Measurements from ENCODE around the gene LRRC61.
"Not testable (repeated sequence)": the region's sequence is repeated elsewhere in the genome, so short reads cannot be mapped to it uniquely, and the experiment has no call there.

LRRC61 gene

DNA sequence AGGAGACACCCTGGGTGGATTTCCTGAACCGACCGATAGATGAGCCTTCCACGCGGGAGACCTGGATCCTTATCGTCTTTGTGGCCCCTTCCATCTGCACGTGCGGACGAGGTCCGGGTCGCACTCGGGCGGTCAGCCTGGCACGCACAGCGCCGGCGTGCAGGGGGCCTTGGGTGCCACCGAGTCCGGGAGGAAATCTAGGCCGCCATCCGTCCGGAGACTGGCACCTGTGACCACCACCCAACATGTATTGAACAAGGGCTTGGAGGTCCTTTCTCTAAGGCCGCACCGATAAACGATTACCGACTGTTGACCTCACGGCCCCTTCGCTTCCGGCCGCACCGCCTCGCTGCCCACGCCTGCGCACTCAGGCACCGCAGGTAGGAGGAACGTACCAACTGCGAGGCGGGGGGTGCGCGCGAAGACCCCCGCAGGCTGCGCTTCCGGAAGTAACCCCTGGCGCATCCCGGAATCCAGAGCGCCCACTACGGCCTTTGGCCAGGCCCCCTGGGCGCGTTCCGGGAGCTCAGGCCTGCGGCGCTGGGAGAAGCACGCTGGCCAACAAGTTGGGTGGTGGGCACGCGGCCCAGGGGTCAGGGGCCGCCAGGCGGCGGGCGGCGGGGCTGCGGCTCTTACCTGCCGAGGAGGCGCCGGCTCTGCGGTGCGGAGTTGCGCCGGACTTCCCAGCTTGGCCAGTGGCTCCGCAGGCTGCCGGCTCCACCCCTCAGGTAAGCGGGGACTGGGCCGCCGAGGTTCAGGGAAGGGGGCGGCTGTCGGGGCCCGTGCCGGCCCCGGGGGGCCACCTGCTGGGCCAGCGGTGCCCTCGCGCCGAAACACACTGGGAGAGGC lies at the start of gene LRRC61, which contains the start of gene ACTR3C:
TSS of gene LRRC61 (plus strand) at position 523 of the 849 bp plus-strand sequence. CDS start 13,507 bp downstream, outside the sequence.
TSS of gene ACTR3C (minus strand) at position 713 of the 849 bp plus-strand sequence. CDS start 28,249 bp downstream, outside the sequence.
- no peak for DNase-seq

DNA sequence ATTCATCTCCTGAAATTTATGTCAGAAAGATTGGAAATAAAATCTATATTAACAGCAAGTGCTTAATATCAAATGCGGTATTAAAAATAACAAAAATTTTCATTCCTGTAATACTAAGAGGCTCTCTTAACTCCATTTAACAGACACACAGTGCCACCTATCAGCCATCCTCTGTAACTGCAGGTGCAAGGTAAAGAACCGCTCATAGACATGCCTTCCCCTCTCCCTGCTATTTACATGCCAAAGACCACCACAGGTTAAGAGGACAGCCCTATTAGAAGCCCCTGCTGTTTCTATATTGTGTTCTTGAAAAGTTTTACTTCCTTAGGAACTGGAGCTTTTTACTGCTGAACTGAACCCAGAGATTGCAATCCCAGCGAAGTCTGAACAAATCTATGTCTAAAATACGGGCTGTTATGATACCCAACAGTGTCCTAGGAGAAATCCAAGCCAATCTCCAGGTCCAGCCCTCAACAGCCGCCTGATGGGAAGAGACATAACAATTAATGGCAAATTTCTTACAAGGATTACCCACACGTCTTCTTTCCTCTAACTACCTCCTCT lies 46.9 kb upstream of the LRRC61 start:
- DNase-seq = not testable (repeated sequence)

DNA sequence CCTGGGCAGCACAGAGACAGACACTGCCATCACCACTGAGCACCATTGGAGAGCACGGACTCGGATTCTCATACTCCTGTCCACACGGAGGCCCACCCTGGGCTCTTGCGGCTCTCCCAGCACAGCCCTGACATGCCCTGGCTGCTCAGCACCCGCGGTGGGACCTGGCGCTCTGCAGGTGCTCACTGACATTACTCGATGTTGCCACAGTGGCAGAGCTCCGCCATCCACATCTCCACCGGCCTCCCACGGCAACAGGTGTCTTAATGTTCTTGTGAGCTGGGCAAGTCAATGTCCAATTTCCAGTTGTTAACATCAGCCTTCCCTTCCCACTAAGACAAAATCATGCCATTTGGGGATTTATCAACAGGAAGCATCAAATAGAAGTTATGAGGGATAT lies 44.8 kb upstream of the LRRC61 start:
- DNase-seq = not testable (repeated sequence)

DNA sequence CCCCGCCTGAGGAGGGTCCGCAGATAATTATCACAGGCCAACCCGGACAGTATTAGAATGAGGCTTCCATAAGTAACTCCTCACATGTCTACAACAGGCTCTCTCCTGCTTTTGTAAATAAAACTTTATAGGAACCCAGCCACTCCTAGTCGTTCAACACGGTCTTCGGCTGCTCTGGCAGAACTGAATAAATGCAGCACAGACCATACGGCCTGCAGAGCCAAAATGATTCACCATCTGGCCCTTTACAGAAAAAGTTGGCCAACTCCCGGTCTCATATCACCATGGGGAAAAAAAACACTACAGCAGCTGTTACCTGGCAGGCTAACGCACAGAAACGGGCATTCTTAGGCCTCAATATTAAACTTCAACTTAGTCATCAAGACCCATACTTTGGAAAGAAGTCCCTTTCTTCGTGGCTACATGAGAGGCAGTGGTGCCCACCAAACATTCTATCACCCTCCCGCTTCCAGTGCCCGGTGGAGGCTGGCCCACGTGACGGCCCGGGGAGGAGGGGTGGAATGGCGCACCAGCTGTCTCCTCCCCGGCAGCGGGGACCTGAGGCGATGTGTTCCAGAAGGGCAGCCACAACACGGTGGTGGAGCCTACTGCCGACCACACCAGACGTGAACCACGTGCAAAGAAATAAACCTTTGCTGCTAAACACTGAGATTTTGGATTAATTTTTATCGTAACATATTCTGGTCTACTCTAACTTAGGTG lies 41.3 kb upstream of the LRRC61 start:
- not testable (repeated sequence) for DNase-seq

GRCh38 chr7:150283111-150283510 lies 40.0 kb upstream of the LRRC61 start:
- DNase-seq = not testable (repeated sequence)

GRCh38 chr7:150283608-150284007 lies 39.5 kb upstream of the LRRC61 start:
- DNase-seq = not testable (repeated sequence)

GRCh38 chr7:150285849-150286754 lies 37.1 kb upstream of the LRRC61 start:
- DNase-seq = not testable (repeated sequence)

DNA sequence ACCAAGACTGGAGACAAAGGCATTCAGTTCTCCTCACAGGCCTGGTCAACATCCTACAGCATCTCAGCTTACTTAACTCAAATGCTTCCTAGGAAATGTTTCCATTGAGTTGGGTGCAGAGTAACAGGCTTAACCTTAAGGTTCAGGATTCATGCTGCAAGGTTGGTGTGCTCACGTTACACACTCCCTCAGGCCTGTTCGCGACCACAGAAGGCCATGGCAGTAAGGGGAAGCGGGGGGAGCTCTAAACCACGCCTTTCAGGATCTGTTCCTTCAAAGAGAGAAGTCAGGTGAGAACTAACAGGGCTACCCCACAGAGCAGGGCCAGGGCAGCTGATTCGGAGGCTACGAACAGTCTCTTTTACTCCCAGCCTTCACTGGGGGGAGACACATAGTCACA lies 35.3 kb upstream of the LRRC61 start:
- not testable (repeated sequence) for DNase-seq

DNA sequence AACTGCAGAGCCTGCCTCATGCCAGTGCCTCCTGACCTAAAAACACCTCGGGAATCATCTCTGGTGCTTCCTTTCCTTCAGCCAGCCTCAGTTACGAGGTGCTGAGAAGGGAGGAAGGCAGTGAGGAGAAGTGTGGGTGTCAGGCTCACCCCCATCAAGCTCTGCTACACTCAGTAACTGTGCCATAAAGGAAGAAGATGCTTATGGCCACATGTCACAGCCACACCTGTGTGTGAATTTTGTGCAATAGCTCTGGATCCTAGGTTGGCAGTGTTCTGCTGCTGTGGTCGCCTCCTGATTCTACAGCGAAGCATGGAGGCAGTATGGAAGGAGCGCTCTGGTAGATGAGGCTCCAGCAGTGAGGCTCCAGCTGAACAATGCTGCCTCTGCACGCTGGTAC lies 34.3 kb upstream of the LRRC61 start:
- DNase-seq = not testable (repeated sequence)

DNA sequence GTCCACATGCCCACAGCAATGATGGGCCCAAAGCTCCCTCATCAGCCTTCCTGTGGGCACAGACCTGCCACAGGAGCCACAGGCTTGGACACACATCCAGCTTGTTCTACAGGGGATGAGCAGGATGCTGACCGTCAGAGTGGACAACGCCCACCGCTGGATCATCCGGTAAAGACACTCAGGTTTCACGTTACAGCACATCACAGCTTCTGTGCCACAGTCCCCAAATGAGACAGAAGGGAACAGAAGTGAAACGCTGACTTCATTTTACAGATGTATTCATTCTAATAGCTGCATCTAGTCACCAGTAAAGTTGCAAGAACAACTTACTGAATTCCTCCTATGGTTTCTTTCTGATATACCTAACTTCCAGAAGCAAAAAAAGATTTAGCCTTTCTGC lies 32.8 kb upstream of the LRRC61 start:
- DNase-seq = not testable (repeated sequence)

DNA sequence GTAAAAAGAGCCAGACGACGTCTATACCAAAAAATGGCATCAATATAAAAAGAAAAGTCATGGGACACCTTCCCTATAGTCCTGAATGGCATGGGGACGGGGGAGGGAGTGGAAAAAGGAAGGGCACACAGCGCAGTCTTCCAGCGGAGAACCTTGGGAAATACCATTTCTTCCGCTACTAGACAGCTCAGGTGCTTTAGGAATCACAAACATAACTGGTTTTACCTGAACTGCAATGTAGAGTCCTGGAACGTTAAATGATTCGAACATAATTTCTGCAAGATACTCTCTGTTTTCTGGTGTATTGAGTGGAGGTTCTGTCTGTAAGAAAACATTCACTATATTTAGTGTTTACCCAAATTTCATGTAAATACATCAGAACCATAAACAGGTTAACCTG lies 28.1 kb upstream of the LRRC61 start:
- not testable (repeated sequence) for DNase-seq

- DNase-seq = not testable (repeated sequence)
Measured at GRCh38 chr7:150295614-150296013, 27.5 kb upstream of the LRRC61 start.

GRCh38 chr7:150296802-150297201 lies 26.4 kb upstream of the LRRC61 start:
- DNase-seq = not testable (repeated sequence)

DNA sequence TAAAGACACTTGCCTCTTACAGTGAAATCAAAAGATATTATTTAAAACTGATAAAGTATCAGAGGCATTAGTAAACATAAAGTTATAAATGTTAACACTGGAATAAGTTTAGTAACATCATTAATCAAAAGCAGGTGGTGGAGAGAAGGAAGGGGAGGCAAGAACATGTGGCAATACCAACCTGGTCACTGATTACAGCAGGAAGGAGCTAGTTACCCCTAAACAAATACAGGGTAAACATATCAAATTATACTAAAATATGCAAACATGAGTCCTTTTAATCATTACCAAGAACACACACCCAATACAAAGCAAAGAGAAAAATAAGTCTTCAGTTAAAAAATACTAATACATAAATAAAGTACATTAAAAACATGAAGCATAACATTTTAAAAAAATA lies 25.2 kb upstream of the LRRC61 start:
- DNase-seq = not testable (repeated sequence)

DNA sequence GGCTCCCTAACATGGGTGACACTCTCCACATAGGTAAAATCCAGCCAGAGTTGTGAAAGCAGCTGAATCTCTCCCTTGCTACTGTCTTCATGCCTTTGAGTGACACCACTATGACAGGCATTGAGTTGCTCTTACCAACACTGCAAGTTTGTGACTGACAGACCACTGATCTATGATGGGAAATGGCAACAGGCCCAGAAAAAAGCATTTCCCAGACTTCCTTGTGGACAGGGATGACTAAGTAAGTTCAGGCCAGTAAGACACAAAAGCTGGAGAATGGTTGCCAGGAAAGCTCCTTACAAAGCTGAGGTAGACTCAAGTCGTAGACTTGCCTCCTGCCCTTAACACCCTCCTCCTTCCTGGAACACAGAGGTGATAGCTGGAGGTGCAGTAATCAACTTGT lies 20.2 kb upstream of the LRRC61 start:
- not testable (repeated sequence) for DNase-seq

GRCh38 chr7:150304499-150305258 lies 18.5 kb upstream of the LRRC61 start:
- not testable (repeated sequence) for DNase-seq

GRCh38 chr7:150305259-150305902 lies 17.8 kb upstream of the LRRC61 start:
- DNase-seq = not testable (repeated sequence)

GRCh38 chr7:150305903-150306284 lies 17.3 kb upstream of the LRRC61 start:
- not testable (repeated sequence) for DNase-seq

DNA sequence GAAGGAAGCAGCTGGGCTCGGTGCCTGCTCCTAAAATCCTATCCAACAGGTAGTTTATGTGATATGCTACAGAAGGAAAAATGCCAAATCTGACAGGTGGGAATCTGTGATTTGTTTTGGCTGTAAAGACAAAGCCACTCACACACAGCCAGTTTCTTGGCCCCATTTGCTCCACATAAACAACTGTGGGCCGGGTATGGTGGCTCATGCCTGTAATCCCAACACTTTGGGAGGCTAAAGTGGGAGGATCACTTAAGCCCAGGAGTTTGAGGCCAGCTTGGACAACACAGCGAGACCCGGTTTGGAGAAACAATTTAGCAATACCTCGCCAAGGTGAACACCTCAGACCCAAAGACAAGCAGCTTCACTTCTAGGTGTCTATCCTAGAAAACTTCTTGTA lies 16.8 kb upstream of the LRRC61 start:
- not testable (repeated sequence) for DNase-seq

DNA sequence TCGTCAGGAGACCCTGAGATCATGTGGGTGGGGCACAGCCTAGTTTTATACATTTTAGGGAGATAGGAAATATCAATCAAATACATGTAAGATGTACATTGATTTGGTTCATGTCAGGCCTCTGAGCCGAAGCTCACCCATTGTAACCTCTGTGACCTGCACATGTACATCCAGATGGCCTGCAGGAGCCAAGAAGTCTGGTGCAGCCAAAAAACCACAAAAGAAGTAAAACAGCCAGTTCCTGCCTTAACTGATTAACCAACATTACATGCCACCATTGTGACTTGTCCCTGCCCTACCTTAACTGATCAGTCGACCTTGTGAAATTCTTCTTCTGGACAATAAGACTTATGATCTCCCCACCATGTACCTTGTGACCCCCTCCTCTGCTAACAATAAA lies 16.0 kb upstream of the LRRC61 start:
- no peak for DNase-seq

GRCh38 chr7:150307904-150308303 lies 15.3 kb upstream of the LRRC61 start:
- DNase-seq = no peak

Data from cortex of kidney (tissue), 1 donor.